Glomerular endothelial cell (primary cell): ENCODE results near the gene MYH6. TPM values are rescaled to one million over a fixed set of nuclear protein-coding genes. Genes with fewer than 3 reads are reported as not detected.
"Not testable (repeated sequence)": the region's sequence is repeated elsewhere in the genome, so short reads cannot be mapped to it uniquely, and the experiment has no call there.

Experiments used
- DNase-seq: peaks from one replicate; pipeline ENCODE4 v3.0.0-alpha.2; 2011; ENCODE audit warnings: low read depth, low spot score; ENCODE audit errors: extremely low read depth
- total RNA-seq: library from RNA; depleted of rRNA; stranded (reverse); fragments of >200 nt; gene quantifications from 2 replicates; pipeline ENCODE4 v1.2.3, GENCODE V29; 2015

The MYH6 gene
- total RNA-seq, 1 donor from 2014 or later: not detected

DNA sequence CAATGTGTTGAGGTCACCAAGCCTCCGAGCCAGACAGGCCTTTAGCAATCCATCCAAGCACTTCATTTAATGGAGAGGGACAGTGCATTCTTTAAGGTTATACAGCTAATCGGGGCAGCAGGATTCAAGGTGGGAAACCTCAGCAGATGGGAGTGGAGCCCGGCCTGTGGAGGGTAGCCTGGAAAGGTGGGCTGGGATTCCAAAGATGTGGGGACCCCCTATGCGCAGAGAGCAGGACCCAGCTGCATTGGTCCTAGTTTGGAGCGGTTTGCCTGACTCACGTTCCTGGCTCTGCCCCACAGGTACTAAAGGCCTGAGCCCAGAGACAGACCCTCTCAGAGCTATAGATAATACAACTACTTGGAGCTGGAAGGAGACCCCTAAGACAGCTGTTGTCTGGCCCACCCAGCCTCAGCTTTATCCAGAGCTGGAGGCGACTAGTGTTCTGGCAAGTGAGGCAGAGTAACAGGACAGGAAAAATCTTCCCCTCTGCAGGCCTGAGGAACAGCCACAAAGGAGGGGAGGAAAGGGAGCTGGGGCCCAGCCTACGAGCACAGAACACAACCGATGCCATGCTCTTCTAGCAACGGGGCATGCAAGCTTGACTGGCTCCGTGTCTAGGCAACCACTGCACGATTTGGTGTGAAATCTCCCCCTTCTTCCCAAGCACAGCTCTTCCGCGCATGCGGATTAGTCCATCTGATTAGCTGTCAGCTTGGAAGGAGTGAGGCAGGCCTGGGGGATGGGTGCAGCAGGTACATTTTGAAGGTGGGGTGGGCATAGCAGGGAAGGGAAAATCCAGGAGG, 28.5 kb upstream of the MYH6 start:
- no peak for DNase-seq

DNA sequence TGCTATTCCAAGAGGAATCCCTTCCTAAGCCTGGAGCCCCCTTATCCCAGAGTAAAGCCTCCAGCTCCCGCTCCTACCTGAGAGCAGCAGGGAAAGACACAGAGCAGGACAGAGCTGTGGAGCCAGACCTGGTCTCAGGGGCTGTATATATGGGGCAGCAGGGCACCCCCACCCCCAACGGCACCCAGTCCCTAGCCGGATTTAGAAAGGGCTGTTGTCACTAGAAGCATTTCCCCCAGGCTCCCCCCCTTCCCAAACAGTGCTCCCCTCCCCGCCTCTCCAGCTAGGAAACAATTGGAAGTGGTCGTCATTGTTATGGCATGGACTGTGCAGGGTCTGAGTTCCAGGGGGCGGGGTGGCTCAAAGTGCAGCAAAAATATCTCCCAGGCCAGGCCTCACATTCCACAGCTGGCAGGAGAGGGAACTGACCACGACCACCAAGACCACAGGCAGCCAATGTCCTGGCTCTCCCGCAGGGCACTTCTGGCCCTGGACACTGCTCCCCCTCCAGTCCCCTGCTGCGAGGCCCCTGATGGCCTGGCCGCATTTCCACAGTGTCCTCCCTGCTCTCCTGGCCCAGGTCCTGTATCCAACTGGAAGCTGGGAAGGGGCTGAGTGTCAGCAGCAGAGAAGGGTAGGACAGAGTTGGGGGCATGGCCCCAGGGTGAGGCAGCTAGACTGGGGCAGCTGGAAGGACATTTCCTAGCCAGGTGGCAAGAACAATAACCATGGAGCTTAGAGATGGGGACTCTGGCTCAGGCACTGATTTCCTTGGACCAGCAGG, 27.7 kb upstream of the MYH6 start, which contains the start of gene MYH7:
MYH7 (minus strand) TSS at position 118 of the 784 bp plus-strand sequence. CDS start 1,928 bp downstream, outside the sequence.
- no peak for DNase-seq

GRCh38 chr14:23434488-23435222, 26.6 kb upstream of the MYH6 start:
- no peak for DNase-seq

- DNase-seq: no peak
Observed at GRCh38 chr14:23433457-23433856, 25.4 kb upstream of the MYH6 start.

DNA sequence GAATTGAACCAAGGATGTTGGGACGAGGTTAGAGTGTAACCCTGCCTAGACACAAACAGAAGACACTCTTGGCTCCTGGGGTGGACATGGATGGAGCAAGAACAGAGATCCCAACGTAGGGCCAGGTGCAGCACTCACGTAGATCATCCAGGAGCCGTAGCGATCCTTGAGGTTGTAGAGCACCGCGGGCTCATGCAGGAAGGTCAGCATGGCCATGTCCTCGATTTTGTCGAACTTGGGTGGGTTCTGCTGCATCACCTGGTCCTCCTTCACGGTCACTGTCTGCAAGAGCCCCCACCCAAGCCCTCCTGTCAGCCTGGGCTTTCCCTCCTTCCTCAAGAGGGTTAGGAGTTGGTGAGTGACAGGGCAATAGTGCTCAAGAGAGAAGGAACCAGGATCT, 24.9 kb upstream of the MYH6 start:
- no peak for DNase-seq

DNA sequence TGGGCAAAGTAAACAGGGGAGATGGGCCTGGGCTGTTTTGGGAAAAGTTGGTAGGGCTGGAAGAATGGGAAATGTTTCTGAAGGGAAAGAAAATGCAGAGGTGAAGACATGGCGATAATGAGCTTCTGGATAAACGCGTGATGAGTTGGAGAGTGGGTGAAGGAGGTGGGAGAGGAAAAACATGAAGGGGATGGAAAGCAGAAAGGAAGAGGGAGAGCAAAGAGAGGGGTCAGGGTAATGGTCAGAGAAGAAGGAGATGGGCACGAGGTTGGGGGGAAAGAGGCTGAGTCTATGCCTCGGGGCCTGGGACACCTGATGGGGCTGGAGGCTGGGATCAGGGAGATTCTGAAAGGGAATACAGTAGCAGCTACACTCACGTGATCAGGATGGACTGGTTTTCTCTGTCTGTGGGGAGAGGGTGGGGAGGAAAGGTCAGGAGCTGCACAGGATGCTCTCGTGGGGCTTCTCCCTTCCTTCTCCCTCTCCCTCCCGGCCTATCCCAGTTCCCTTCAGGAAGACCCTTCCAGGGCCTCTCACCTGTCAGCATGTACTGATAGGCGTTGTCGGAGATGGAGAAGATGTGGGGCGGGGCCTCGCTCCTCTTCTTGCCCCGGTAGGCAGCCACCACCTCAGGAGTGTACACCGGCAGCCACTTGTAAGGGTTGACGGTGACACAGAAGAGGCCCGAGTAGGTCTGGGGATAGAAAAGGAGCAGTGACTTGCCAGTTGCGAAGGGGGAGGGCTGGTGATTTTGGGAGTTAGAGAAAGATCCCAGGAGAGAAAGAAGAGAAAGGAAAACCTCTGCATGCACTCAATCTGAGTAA, 24.2 kb upstream of the MYH6 start:
- DNase-seq: no peak

GRCh38 chr14:23431486-23431885, 23.4 kb upstream of the MYH6 start:
- no peak for DNase-seq

DNA sequence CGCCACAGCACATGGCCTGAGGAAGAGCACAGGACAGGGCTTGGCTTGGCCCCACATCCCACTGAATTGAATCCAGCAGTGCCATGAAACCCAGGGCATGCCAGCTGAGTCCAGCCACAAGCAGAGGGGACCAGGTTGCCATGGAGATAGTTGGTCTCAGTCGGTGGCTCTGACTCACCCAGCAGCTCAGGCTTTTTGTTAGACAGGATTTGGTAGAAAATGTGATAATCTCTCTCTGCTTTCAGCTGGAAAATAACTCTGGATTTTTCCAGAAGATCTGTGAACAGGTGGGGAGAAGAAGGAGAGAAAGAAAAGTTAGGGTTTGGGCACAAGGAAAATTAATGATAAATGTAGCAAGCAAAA, 22.6 kb upstream of the MYH6 start:
- no peak for DNase-seq

DNA sequence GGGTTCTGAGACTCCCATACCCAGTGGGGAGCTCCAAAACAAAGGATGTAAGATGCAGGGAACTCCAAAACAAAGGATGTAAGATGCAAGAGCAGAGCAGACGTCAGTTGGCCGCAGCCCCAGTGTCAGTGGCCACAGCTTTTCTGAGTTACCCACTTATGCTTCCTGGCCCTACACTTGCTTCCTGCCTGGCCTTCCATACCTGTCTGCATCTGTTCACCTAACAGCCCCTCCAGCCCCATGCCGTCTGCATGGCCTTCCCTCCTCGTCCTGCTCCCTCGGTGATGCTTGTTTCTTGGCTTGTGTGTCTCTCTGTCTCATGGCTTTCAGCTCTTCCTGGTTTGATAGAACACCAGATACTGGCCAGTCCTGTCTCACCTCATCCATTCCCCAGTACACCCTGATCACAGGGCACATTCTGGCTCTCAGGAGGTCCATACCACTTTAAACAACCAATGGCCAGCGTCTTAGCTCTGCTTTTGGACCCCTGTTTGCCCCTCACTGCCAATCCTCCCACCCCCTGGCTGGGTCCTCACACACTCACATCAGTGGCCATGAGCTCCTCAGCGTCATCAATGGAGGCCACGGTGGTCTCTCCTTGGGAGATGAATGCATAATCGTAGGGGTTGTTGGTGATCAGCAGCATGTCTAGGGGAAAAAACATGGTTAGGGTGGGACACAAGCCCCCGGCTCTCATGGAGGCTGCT, 22.1 kb upstream of the MYH6 start:
- DNase-seq: no peak

DNA sequence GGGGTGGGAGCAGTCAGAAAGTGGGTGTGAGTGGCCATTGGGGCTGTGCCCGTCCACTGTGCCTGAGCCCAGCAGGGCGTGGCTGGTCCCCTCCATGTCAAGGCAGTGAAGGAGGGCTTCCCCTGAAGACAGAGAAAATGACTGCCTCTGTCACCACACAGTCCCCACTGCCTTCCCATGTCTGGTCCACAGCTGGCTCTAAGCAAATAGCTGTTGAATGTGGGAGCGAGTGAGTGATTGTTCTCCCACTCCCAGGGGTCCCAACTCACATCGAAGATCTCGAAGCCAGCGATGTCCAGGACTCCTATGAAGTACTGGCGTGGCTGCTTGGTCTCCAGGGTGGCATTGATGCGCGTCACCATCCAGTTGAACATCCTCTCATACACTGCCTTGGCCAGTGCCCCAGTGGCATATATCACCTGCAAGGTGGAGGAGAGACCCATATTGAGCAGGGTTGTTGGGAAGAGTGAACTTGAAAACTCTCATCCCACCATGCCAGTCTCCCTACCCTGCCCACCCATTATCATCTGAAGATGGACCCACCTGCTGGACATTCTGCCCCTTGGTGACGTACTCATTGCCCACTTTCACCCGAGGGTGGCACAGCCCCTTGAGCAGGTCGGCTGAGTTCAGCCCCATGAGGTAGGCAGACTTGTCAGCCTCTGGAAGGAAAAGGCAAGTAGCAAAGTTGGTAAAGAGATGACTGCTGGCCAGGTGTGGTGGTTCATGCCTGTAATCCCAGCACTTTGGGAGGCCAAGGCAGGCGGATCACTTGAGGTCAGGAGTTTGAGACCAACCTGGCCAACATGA, 20.8 kb upstream of the MYH6 start:
- DNase-seq: no peak

DNA sequence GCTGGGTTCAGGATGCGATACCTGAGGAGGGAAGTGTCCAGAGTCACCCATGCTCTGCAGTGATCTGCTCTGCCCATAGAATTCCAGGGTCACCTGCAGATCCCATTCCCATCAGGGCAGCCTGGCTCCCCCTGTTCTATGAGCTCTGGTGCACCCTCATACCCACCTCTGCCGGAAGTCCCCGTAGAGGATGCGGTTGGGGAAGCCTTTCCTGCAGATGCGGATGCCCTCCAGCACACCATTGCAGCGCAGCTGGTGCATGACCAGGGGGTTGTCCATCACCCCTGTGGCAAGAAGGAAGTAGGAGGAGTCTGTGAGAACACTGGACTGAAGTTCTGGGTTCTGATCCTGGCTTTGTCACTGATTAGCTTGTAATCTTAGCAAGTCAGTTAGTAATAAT, 17.7 kb upstream of the MYH6 start:
- not testable (repeated sequence) for DNase-seq

DNA sequence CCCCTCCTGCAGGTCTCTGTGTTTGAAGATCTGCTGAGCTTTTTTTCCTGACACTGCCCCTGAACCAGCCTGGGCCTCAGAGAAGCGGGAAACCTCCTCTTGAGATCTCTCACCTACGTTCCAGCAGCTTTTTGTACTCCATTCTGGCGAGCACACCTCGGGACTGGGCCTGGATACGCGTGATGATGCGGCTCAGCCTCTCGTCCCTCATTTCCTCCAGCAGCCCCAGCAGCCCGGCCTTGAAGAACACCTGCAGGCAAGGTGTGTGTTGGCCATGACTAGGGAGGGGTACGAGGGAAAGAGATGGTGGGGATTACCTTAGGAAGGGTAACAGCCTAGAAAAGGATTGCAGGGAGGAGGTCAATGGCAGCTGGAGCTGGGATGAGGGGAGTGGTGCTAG, 17.1 kb upstream of the MYH6 start:
- DNase-seq: no peak

DNA sequence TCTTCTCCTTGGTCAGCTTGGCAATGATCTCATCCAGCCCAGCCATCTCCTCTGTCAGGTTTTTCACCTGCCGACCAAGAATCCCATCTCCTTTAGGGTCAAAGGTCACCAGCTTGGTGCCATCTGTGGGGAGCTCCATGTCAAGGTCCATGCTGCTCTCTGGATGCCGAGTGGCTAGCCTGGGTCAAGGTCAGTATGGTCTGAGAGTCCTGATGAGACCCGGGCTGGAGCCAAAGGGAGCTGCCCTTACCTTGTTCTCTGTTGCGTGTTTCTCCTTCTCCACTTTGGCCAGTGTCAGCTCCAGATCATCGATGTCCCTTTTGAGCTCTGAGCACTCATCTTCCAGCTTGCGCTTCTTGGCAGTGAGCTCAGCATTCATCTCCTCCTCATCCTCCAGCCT, 15.6 kb upstream of the MYH6 start:
- no peak for DNase-seq

- no peak for DNase-seq
Observed at GRCh38 chr14:23421594-23421993, 13.5 kb upstream of the MYH6 start.

DNA sequence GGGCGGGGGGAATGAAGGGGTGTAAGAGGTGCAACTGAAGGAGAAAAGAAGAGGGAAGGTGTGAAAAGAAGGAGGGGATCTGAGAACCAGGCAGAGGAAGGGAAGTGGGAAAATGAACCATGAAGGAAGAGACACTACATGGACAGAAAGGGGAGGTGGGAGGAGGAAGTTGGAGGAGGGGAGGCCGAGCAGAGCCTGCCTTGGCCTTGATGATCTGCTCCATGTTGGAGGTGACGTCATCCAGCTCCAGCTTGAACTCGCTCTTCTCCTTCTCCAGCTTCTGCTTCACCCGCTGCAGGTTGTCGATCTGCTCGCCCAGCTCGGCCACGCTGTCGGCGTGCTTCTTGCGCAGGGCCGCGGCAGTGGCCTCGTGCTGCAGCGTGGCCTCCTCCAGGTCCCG, 11.6 kb upstream of the MYH6 start:
- not testable (repeated sequence) for DNase-seq

GRCh38 chr14:23418021-23418420, 9.9 kb upstream of the MYH6 start:
- DNase-seq: no peak

- not testable (repeated sequence) for DNase-seq
Observed at GRCh38 chr14:23417269-23417668, 9.2 kb upstream of the MYH6 start.

DNA sequence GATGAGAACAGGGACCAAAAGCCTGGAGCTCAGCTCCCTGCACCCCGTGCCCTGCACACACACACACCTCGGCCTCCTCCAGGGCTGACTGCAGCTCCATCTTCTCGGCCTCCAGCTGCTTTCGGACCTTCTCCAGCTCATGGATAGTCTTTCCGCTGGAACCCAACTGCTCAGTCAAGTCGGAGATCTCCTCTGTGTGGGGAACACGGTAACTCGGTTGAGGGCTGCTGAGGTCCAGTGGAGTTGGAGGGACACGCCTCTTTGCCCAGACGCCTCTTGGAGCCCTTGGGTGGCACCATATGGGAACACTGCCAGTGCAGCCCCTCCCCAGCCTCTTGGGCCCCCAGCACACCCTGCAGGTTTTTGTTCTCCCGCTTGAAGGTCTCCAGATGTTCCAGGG, 8.7 kb upstream of the MYH6 start:
- no peak for DNase-seq
